ENCODE data around the gene SNRPN.
"Not testable (repeated sequence)": the region's sequence is repeated elsewhere in the genome, so short reads cannot be mapped to it uniquely, and the experiment has no call there.

SNRPN gene

DNA sequence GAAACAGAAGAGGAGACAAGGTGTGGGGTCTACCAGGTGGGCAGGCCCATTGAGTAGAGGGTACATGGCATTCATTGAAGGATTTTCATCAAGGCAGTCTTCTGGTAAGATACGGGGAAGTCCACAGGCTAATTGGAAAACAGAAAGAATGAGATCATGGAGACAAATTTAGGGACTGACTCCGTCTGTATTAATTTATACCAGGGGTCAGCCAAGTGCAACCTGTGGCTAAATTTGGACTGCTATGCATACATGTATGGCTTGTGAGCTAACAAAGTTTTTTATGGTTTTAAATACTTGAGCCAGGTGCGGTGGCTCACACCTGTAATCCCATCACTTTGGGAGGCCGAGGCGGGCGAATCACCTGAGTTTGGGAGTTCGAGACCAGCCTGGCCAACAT lies 21.1 kb upstream of the SNRPN start:
- TF ChIP-seq CTCF (IDR thresholded peaks at IDR 0.05; ENCODE audit: control insufficient read depth, extremely low read depth, insufficient read depth): no peak
- DNase-seq (ENCODE audit: low read depth): no peak
- H3K4me3 ChIP-seq (ENCODE audit: low read depth, low read length): no peak overlapping the region

- H3K4me3 ChIP-seq (ENCODE audit: low read depth, low read length): not testable (repeated sequence)
Observed at GRCh38 chr15:24938224-24938623, 16.6 kb upstream of the SNRPN start.

GRCh38 chr15:24940236-24940635 lies 14.6 kb upstream of the SNRPN start:
- no peak for TF ChIP-seq CTCF (IDR thresholded peaks at IDR 0.05; ENCODE audit: control insufficient read depth, extremely low read depth, insufficient read depth)
- no peak overlapping the region for H3K4me3 ChIP-seq (ENCODE audit: low read depth, low read length)
- no peak for DNase-seq (ENCODE audit: low read depth)

More at GRCh38 chr15:24938224-24938623, 16.6 kb upstream of the SNRPN start:
- DNase-seq (ENCODE audit: low read depth): not testable (repeated sequence)

- DNase-seq (ENCODE audit: low read depth): no peak
- no peak overlapping the region for H3K4me3 ChIP-seq (ENCODE audit: low read depth, low read length)
- TF ChIP-seq CTCF (IDR thresholded peaks at IDR 0.05; ENCODE audit: control insufficient read depth, extremely low read depth, insufficient read depth): no peak
Observed at GRCh38 chr15:24943361-24943760, 11.4 kb upstream of the SNRPN start.

DNA sequence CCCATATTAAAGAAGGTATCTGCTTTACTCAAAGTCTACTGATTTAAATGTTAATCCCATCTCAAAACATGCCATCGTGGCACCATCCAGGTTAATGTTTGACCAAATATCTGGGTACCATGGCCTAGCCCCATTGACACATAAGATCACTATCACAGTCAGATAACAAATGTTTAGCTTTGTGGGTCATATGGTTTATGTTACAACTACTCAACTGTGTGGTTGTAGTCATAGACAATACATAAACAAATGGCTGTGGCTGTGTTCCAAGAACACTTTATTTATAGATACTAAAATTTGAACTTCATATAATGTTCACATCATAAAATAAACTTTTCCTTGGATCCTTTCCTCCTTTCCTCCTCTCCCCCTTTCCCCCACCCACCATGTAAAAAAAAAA lies 9.8 kb upstream of the SNRPN start:
- H3K4me3 ChIP-seq (ENCODE audit: low read depth, low read length): no peak overlapping the region
- DNase-seq (ENCODE audit: low read depth): peak; percentile 77

DNA sequence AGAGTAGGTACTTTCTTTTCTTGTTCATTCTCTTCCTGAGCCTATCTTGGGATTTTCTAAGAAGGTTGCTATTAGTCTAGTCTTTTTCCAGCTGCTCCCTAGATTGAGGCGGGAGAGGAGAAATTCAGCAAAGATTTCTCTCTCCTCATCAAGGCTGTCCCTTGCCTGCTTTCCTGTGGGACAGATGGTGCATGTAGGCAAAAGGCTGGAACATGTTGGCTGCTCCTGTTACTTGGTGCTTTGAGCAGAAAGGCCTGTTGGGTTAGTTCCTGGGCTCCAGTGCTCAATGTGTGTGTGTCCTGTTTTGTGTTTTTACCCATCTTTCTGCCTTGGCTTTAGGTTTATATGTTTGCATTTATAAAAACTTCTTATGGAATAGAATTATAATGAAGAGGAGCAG lies 9.1 kb upstream of the SNRPN start:
- no peak for DNase-seq (ENCODE audit: low read depth)
- no peak overlapping the region for H3K4me3 ChIP-seq (ENCODE audit: low read depth, low read length)
- TF ChIP-seq CTCF (IDR thresholded peaks at IDR 0.05; ENCODE audit: control insufficient read depth, extremely low read depth, insufficient read depth): no peak

More for the DNA sequence above, 9.8 kb upstream of the SNRPN start:
- TF ChIP-seq CTCF (IDR thresholded peaks at IDR 0.05; ENCODE audit: control insufficient read depth, extremely low read depth, insufficient read depth): no peak

GRCh38 chr15:24948495-24948894 lies 6.3 kb upstream of the SNRPN start:
- TF ChIP-seq CTCF (IDR thresholded peaks at IDR 0.05; ENCODE audit: control insufficient read depth, extremely low read depth, insufficient read depth): no peak
- no peak overlapping the region for H3K4me3 ChIP-seq (ENCODE audit: low read depth, low read length)
- DNase-seq (ENCODE audit: low read depth): no peak
